ENCODE measurements around the gene IKZF3.

- no peak for TF ChIP-seq POLR2A (IDR thresholded peaks at IDR 0.05)
- no peak for TF ChIP-seq CTCF (IDR thresholded peaks at IDR 0.05)
Measured at GRCh38 chr17:39775031-39775430, 89.1 kb downstream of the IKZF3 start.

All from right lobe of liver (tissue), 4 donors.